GM12878 (cell line): ENCODE measurements around the gene PDGFB.

Source experiments
- BCL11A ChIP-seq: IDR thresholded peaks from 2 replicates; pipeline ENCODE4 v1.6.1; 2011; ENCODE audit warnings: low read depth, low read length
- LARP7 ChIP-seq: fragments of 450-650 bp; IDR thresholded peaks from 2 replicates; pipeline ENCODE4 v1.6.1; 2017; ENCODE audit warnings: mild to moderate bottlenecking
- MYC ChIP-seq: IDR thresholded peaks from 2 replicates; pipeline ENCODE4 v1.6.1; 2011; ENCODE audit warnings: mild to moderate bottlenecking, low read length, moderate library complexity, inconsistent platforms; ENCODE audit not compliant: insufficient read depth, insufficient replicate concordance, insufficient read length, severe bottlenecking
- POLR2A ChIP-seq: IDR thresholded peaks from 2 replicates; pipeline ENCODE4 v1.6.1; 2011; ENCODE audit warnings: low read depth, mild to moderate bottlenecking, low read length
- POU2F2 ChIP-seq: IDR thresholded peaks from 3 replicates; pipeline ENCODE4 v1.6.1; 2011; ENCODE audit warnings: low read depth, mild to moderate bottlenecking, low read length, borderline replicate concordance
- RAD21 ChIP-seq: IDR thresholded peaks from 2 replicates; pipeline ENCODE4 v1.6.1; 2011; ENCODE audit warnings: mild to moderate bottlenecking, low read depth, low read length, moderate library complexity; ENCODE audit not compliant: insufficient read depth
- RCOR1 ChIP-seq: conservative IDR thresholded peaks from 2 replicates; pipeline ENCODE4 v1.6.1; 2012; ENCODE audit warnings: low read depth, low read length, improper control_type of control experiment
- SMC3 ChIP-seq: IDR thresholded peaks from 2 replicates; pipeline ENCODE4 v1.6.1; 2011; ENCODE audit warnings: low read length, improper control_type of control experiment, borderline replicate concordance
- SP1 ChIP-seq: IDR thresholded peaks from one replicate; pipeline ENCODE4 v1.6.1; 2011; ENCODE audit warnings: low read depth, low read length
- SREBF2 ChIP-seq: IDR thresholded peaks from 2 replicates; pipeline ENCODE4 v1.6.1; 2012; ENCODE audit warnings: mild to moderate bottlenecking, low read length
- TAF1 ChIP-seq: IDR thresholded peaks from 2 replicates; pipeline ENCODE4 v1.6.1; 2011; ENCODE audit warnings: mild to moderate bottlenecking, low read depth, low read length, borderline replicate concordance
- TF ChIP-seq, protein P1 (sequence below), 3 experiments: IDR thresholded peaks in 2 of 3; conservative IDR thresholded peaks in 1 of 3; 2 replicates each; pipeline ENCODE4 v1.5.1; 2011; ENCODE audit warnings: low read depth in 3 of 3, low read length in 3 of 3, mild to moderate bottlenecking in 3 of 3, control low read depth in 2 of 3, moderate library complexity in 2 of 3, inconsistent platforms in 1 of 3, mixed read lengths in 1 of 3; ENCODE audit not compliant: control insufficient read depth in 2 of 3, insufficient read depth in 1 of 3; ENCODE audit errors: extremely low read depth in 1 of 3
- TF ChIP-seq, protein P2 (sequence below): fragments of 450-650 bp; IDR thresholded peaks from 2 replicates; pipeline ENCODE4 v1.6.1; 2014; ENCODE audit warnings: mild to moderate bottlenecking
- TF ChIP-seq, protein P3 (sequence below): fragments of 450-650 bp; IDR thresholded peaks from 2 replicates; pipeline ENCODE4 v1.6.1; 2017; ENCODE audit warnings: mild to moderate bottlenecking

DNA sequence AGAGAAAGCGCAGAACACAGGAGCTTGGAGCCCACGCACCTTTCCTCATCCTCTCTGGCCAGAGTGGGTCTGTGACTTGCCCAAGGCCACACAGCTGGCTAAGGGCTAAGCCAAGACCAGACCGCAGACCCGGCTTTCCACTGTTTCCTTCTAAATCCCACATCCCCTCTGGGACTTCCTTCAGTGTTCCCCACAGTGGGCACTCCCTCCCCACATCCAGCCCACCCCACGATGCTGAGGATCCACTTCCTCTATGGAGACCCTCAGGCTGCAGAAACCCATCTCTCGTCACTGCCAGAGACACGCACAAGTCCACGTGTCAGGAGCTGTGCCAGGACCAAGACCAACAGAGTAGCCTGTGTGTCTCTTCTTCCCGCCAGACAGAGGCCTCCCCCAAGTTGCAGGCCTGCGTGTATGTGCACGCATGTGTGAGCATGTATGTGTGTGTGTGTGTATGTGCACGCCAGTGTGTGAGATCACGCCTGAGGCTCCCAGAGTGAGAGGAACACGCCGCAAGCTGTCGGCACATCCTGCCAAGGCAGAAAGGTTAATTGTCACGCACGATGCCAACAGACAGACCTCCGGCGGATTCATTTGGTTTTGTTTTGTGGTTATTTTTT is 21.6 kb downstream of the PDGFB start:
- TF ChIP-seq RAD21, result no peak
- TF ChIP-seq RCOR1, result no peak
- no peak for TF ChIP-seq SP1
- TF ChIP-seq, protein P1, sequence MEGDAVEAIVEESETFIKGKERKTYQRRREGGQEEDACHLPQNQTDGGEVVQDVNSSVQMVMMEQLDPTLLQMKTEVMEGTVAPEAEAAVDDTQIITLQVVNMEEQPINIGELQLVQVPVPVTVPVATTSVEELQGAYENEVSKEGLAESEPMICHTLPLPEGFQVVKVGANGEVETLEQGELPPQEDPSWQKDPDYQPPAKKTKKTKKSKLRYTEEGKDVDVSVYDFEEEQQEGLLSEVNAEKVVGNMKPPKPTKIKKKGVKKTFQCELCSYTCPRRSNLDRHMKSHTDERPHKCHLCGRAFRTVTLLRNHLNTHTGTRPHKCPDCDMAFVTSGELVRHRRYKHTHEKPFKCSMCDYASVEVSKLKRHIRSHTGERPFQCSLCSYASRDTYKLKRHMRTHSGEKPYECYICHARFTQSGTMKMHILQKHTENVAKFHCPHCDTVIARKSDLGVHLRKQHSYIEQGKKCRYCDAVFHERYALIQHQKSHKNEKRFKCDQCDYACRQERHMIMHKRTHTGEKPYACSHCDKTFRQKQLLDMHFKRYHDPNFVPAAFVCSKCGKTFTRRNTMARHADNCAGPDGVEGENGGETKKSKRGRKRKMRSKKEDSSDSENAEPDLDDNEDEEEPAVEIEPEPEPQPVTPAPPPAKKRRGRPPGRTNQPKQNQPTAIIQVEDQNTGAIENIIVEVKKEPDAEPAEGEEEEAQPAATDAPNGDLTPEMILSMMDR (IDR thresholded peaks at IDR 0.05 in 2 of 3, conservative IDR thresholded peaks at IDR 0.05 in 1 of 3; ENCODE audit: control insufficient read depth in 2 of 3, extremely low read depth in 1 of 3, insufficient read depth in 1 of 3, low read depth in 3 of 3, low read length in 3 of 3), result no peak
- TF ChIP-seq POU2F2, result no peak
- no peak for TF ChIP-seq POLR2A
- TF ChIP-seq BCL11A, result no peak
- TF ChIP-seq SREBF2, result no peak
- TF ChIP-seq TAF1, result no peak
- TF ChIP-seq SMC3, result no peak
- TF ChIP-seq LARP7, result no peak
- TF ChIP-seq, protein P2, sequence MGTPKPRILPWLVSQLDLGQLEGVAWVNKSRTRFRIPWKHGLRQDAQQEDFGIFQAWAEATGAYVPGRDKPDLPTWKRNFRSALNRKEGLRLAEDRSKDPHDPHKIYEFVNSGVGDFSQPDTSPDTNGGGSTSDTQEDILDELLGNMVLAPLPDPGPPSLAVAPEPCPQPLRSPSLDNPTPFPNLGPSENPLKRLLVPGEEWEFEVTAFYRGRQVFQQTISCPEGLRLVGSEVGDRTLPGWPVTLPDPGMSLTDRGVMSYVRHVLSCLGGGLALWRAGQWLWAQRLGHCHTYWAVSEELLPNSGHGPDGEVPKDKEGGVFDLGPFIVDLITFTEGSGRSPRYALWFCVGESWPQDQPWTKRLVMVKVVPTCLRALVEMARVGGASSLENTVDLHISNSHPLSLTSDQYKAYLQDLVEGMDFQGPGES, result no peak
- TF ChIP-seq, protein P3, sequence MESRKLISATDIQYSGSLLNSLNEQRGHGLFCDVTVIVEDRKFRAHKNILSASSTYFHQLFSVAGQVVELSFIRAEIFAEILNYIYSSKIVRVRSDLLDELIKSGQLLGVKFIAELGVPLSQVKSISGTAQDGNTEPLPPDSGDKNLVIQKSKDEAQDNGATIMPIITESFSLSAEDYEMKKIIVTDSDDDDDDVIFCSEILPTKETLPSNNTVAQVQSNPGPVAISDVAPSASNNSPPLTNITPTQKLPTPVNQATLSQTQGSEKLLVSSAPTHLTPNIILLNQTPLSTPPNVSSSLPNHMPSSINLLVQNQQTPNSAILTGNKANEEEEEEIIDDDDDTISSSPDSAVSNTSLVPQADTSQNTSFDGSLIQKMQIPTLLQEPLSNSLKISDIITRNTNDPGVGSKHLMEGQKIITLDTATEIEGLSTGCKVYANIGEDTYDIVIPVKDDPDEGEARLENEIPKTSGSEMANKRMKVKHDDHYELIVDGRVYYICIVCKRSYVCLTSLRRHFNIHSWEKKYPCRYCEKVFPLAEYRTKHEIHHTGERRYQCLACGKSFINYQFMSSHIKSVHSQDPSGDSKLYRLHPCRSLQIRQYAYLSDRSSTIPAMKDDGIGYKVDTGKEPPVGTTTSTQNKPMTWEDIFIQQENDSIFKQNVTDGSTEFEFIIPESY, result no peak
- no peak for TF ChIP-seq MYC
